HG03575 (cell line): ENCODE results near the gene RPAIN.

Experiments used
- ATAC-seq: cut with Tn5 transposase; IDR thresholded peaks from one replicate; pipeline ENCODE4 v1.9.1; 2021; ENCODE audit not compliant: unreplicated experiment, insufficient number of reproducible peaks, low FRiP score; ENCODE audit errors: extremely low read depth

The RPAIN gene

DNA sequence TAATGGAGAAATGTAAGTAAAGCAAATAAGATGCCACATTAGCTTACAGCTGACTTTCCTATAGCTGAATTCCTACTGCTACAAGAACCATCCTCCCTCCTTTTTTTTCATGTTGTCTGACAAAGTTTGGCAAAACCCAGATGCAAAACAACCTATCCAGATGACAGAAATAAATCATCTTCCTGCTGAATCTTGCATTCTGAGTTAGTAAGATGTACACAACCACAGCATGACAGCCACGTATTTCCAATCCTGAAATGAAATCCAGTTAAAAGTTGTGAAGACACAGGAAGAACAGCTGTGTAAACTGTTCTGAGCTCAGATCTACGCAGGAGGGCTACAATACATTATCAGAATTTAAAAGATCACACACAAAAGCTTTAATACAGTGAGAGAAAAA lies 53.9 kb downstream of the RPAIN start:
- no peak for ATAC-seq

DNA sequence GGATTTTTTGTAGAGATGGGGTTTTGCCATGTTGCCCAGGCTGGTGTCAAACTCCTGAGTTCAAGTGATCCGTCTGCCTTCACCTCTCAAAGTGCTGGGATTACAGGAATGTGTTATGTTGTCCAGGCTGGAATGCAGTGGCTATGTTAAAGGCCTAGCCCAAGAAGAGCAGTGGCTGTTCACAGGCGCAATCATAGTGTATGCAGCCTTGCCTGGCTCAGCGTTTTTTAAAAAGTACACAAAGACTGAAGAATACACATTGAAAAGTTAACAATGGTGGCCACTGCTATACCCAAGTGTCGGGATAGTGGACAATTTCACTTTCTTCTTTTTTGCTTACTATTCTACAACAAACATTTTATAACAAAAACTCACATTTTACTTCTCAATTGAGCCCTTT lies 59.0 kb downstream of the RPAIN start:
- no peak for ATAC-seq

DNA sequence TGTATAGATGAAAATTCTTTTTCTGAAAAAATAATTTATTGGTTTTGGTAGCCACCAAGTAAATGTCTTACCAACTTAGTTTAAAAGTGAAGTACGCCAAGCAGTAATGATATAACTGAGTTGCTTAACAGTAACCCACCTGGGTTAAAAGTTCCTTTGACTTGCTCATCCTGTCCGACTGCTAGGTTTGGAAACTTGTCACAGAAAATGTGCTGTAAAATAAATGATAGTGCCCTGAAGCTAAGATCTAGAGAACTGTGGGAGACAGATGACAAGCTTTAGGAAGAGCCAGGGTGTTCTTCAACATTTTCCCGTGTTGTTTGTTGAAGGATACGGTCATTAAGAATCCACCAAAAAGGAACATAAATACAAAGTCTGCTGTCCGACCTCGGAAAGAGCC lies 61.0 kb downstream of the RPAIN start:
- no peak for ATAC-seq

DNA sequence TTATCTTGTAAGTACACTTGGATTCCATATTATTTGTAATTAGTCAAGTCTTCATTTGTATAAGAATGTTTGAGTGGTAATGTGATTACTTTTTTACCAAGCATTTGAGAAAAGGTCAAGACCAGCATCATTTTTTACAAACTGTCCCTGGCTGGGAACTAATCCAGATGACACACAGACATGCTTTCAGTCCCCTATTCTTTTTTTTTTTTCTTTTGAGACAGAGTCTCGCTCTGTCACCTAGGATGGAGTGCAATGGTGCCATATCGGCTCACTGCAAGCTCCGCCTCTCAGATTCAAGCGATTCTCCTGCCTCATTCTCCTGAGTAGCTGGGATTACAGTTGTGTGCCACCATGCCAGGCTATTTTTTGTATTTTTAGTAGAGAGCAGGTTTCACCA lies 61.5 kb downstream of the RPAIN start:
- no peak for ATAC-seq
